IPS-11a (cell line): ENCODE results near the gene POU3F3.
A peak's percentile ranks its signal among the peaks of the same experiment; 100 is the strongest.

Experiments used
- H3K4me3 ChIP-seq: one replicate; pipeline ENCODE4 v1.5.1; 2013; ENCODE audit warnings: low read depth, low read length, control low read depth

Gene POU3F3

GRCh38 chr2:104853534-104854497 is at the start of gene POU3F3:
POU3F3 (plus strand) TSS chr2:104854115; CDS start chr2:104855511, 1,396 bp downstream.
- peak within 1 kb of the TSS; percentile 36 for H3K4me3 ChIP-seq

- no peak overlapping the region for H3K4me3 ChIP-seq
Measured at GRCh38 chr2:104804148-104804890, 49.6 kb upstream of the POU3F3 start.

GRCh38 chr2:104812286-104812685 is 41.6 kb upstream of the POU3F3 start:
- H3K4me3 ChIP-seq, result no peak overlapping the region

GRCh38 chr2:104816143-104816542 is 37.8 kb upstream of the POU3F3 start:
- H3K4me3 ChIP-seq, result no peak overlapping the region

- H3K4me3 ChIP-seq, result no peak overlapping the region
Measured at GRCh38 chr2:104818264-104818663, 35.7 kb upstream of the POU3F3 start.

GRCh38 chr2:104820126-104820525 is 33.8 kb upstream of the POU3F3 start:
- no peak overlapping the region for H3K4me3 ChIP-seq

GRCh38 chr2:104825124-104825865 is 28.6 kb upstream of the POU3F3 start:
- H3K4me3 ChIP-seq, result no peak overlapping the region

GRCh38 chr2:104826016-104826415 is 27.9 kb upstream of the POU3F3 start:
- no peak overlapping the region for H3K4me3 ChIP-seq

- H3K4me3 ChIP-seq, result no peak overlapping the region
Measured at GRCh38 chr2:104831742-104832141, 22.2 kb upstream of the POU3F3 start.

GRCh38 chr2:104834431-104835153 is 19.3 kb upstream of the POU3F3 start:
- H3K4me3 ChIP-seq, result no peak overlapping the region

GRCh38 chr2:104836265-104836664 is 17.6 kb upstream of the POU3F3 start:
- H3K4me3 ChIP-seq, result no peak overlapping the region

GRCh38 chr2:104836841-104837240 is 17.1 kb upstream of the POU3F3 start:
- H3K4me3 ChIP-seq, result no peak overlapping the region

- H3K4me3 ChIP-seq, result no peak overlapping the region
Measured at GRCh38 chr2:104840156-104840555, 13.8 kb upstream of the POU3F3 start.

GRCh38 chr2:104840893-104841585 is 12.9 kb upstream of the POU3F3 start:
- no peak overlapping the region for H3K4me3 ChIP-seq

- H3K4me3 ChIP-seq, result no peak overlapping the region
Measured at GRCh38 chr2:104841744-104842143, 12.2 kb upstream of the POU3F3 start.

GRCh38 chr2:104844807-104845551 is 8.9 kb upstream of the POU3F3 start:
- peak overlapping the region; percentile 39 for H3K4me3 ChIP-seq

GRCh38 chr2:104845552-104845931 is 8.4 kb upstream of the POU3F3 start:
- peak overlapping the region; percentile 39 for H3K4me3 ChIP-seq

GRCh38 chr2:104845946-104846785 is 7.7 kb upstream of the POU3F3 start:
- no peak overlapping the region for H3K4me3 ChIP-seq
